Fibroblast of peridontal ligament (primary cell): ENCODE measurements around the gene ARHGAP22.
"Not testable (repeated sequence)": the region's sequence is repeated elsewhere in the genome, so short reads cannot be mapped to it uniquely, and the experiment has no call there.

Experiments used
- DNase-seq: peaks from one replicate; pipeline ENCODE4 v3.0.0-alpha.2; 2010; ENCODE audit errors: extremely low read depth

Gene ARHGAP22, protein sequence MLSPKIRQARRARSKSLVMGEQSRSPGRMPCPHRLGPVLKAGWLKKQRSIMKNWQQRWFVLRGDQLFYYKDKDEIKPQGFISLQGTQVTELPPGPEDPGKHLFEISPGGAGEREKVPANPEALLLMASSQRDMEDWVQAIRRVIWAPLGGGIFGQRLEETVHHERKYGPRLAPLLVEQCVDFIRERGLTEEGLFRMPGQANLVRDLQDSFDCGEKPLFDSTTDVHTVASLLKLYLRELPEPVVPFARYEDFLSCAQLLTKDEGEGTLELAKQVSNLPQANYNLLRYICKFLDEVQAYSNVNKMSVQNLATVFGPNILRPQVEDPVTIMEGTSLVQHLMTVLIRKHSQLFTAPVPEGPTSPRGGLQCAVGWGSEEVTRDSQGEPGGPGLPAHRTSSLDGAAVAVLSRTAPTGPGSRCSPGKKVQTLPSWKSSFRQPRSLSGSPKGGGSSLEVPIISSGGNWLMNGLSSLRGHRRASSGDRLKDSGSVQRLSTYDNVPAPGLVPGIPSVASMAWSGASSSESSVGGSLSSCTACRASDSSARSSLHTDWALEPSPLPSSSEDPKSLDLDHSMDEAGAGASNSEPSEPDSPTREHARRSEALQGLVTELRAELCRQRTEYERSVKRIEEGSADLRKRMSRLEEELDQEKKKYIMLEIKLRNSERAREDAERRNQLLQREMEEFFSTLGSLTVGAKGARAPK

GRCh38 chr10:48604991-48605508 lies at the start of gene ARHGAP22:
Gene ARHGAP22, minus strand, starts transcription at chr10:48605073. Its CDS starts 277 bp downstream, at chr10:48604796.
- peak; percentile 31 for DNase-seq

- DNase-seq = no peak
Observed at GRCh38 chr10:48653944-48654698, 49.2 kb upstream of the ARHGAP22 start.

DNA sequence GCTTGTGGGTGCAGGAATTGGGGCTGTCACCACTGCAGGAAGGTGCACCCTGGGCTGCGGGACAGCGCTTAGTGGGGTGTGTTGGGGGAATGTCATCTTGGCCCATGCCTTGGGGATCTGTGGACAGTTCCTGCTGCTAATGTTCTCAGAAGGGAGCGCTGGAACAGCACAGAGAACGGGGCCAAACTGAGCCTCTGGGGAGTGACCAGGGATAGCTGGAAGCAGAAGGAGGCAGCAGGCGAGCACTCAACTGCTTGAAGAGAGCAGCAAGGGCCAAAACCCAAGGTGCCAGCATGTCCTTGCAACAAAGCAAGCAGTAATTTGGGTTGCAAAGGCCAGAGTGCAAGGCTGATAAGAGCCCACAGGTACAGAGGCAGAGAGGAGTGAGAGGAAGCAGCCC lies 48.5 kb upstream of the ARHGAP22 start:
- DNase-seq = no peak

GRCh38 chr10:48652344-48652743 lies 47.5 kb upstream of the ARHGAP22 start:
- no peak for DNase-seq

- DNase-seq = no peak
Observed at GRCh38 chr10:48651839-48652238, 47.0 kb upstream of the ARHGAP22 start.

DNA sequence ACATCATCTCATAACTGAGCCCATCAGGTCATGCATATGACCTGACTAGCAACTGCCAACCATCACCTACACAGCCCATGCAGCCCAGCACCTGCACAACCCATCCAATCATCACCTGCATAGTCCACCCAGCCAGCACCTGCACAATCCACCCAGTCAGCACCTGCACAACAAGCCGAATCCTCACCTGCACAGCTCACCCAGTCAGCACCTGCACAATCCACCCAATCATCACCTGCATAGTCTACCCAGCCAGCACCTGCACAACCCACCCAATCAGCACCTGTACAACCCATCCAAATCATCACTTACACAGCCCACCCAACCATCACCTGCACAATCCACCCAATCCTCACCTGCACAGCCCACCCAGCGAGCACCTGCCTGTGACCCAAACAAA lies 46.4 kb upstream of the ARHGAP22 start:
- DNase-seq = no peak

DNA sequence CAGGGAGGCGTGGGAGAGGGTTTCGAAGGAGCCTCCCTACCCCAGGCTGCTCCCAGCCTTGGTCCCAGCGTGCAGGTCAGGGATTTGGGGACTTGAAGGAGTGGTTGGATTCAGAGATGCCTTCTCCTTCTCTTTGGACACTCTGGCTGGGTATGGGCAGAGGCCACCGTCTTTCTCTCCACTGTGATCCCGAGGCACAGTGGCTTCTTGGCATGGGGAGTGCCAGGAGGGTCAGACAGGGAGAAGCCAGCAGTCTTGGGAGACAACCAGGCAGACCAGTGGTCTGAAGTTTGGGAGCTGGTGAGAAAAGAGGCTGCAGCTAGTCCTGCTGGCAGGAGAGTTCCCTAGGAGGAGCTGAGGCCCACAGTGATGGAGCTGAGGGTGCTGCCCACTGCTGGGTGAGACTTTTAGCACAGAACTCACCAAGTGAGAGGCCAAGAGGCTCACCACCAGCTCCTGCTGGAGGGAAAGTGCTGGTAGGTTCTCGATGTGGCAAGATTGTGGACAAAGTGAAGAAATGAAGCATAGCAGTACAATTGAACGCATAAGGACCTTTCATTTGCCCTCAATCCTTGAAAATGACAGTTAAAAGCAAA lies 44.6 kb upstream of the ARHGAP22 start:
- DNase-seq = peak; percentile 26

DNA sequence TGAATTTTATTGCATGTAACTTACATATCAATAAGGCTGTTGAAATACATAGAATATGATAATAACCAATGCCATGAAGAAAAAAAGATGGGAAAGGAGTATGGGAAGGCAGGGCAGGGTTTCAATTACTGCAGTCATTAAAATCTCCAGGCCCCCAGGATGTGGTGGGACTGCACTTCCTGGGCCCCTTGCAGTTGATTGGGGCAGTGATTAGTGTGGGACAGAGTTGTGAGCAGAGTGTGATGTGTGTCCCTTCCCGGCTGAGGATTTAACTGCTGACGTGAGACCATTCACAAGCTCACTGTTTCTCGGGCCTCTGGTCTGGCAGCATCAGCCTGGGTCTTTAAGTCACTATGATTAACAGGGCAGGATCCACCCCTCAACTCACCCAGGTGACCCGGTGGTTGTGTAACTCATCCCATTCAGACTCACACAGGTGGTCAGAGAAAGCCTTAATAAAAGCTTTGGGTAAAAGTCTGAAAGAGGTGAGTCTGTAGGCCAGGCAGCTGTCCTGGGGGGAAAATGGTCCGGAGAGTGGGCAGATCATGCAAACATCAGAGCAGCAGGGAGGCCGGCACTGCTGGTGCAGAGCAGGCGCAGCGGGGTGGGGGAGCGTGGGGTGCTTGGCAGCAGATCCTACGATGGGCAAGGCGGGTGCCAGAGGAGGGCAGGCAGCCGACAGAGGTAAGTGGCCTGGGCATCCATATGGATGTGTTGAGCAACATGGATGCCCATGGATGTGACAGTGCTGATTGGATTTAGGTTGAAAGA lies 43.5 kb upstream of the ARHGAP22 start:
- no peak for DNase-seq

- DNase-seq = not testable (repeated sequence)
Observed at GRCh38 chr10:48647073-48647472, 42.2 kb upstream of the ARHGAP22 start.

GRCh38 chr10:48645600-48645999 lies 40.7 kb upstream of the ARHGAP22 start:
- DNase-seq = no peak

DNA sequence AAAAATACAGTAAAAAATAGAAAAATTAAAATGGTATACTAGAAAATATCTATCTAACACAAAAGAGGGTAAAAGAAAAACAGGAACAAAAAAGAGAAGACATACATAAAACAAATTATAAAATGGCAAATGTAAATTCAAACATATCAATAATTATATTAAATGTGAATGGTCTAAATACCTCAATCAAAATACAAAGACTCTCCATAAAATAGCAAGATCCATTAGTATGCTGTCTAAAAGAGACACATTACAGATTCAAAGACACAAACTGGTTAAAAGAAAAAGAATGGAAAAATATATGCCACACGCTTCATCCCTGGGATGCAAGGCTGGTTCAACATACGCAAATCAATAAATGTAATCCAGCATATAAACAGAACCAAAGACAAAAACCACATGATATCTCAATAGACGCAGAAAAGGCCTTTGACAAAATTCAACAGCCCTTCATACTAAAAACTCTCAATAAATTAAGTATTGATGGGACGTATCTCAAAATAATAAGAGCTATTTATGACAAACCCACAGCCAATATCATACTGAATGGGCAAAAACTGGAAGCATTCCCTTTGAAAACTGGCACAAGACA lies 36.3 kb upstream of the ARHGAP22 start:
- DNase-seq = not testable (repeated sequence)

GRCh38 chr10:48640326-48640725 lies 35.5 kb upstream of the ARHGAP22 start:
- DNase-seq = no peak

GRCh38 chr10:48639632-48640031 lies 34.8 kb upstream of the ARHGAP22 start:
- peak; percentile 25 for DNase-seq

GRCh38 chr10:48638739-48639527 lies 34.1 kb upstream of the ARHGAP22 start:
- peak; percentile 58 for DNase-seq

GRCh38 chr10:48638158-48638557 lies 33.3 kb upstream of the ARHGAP22 start:
- DNase-seq = no peak

- no peak for DNase-seq
Observed at GRCh38 chr10:48636901-48637300, 32.0 kb upstream of the ARHGAP22 start.

DNA sequence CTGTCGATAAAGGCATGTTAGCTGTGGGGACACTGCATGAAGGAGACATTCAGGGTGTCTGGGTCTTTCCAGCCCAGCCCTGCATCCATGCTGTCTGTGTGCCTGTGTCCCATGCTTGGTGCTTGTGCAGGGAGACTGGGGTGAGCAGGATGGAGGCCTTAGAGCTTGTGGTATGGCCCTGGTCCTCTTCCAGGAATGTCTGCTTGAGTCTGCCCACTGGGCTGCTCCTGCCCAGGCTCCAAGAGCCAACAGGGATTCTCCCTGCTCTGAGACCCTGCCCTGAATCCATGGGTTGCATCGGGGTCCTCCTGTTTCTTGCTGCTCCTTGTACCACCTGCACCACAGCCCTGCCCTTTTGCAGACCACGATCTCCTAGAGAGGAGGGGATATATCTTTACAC lies 31.4 kb upstream of the ARHGAP22 start:
- no peak for DNase-seq

GRCh38 chr10:48634984-48635557 lies 30.2 kb upstream of the ARHGAP22 start:
- DNase-seq = no peak

GRCh38 chr10:48634198-48634983 lies 29.5 kb upstream of the ARHGAP22 start:
- peak; percentile 98 for DNase-seq
